H7 (cell line): ENCODE data around the gene SORCS1. TPM values are rescaled to one million over a fixed set of nuclear protein-coding genes. Genes with fewer than 3 reads are reported as not detected.

Experiments
- DNase-seq: peaks from one replicate; pipeline ENCODE4 v3.0.0; 2012
- H3K27me3 ChIP-seq: 2 replicates; pipeline ENCODE4 v1.6.0; 2011; ENCODE audit warnings: mild to moderate bottlenecking, low read length; ENCODE audit not compliant: control insufficient read depth, insufficient read depth
- H3K36me3 ChIP-seq: replicated peaks from 2 replicates; pipeline ENCODE4 v1.5.1; 2011; ENCODE audit warnings: low read length; ENCODE audit not compliant: control insufficient read depth, insufficient read depth
- H3K4me3 ChIP-seq: 2 replicates; pipeline ENCODE4 v1.5.1; 2011; ENCODE audit warnings: low read depth, mild to moderate bottlenecking, control low read depth, low read length, moderate library complexity; ENCODE audit not compliant: insufficient read depth
- total RNA-seq: library from RNA; depleted of rRNA; stranded (reverse); fragments of >200 nt; shearing (Covaris generic); gene quantifications from 2 replicates; pipeline ENCODE4 v1.2.3, GENCODE V29; 2014

The SORCS1 gene
- total RNA-seq, 1 experiment from 2014 or later: 1.3 TPM

GRCh38 chr10:107144490-107144889 lies 20.0 kb downstream of the SORCS1 start:
- no peak overlapping the region for H3K4me3 ChIP-seq
- DNase-seq: peak; percentile 26
- no peaks in the 10 kb centered on the region for H3K27me3 ChIP-seq
- no peaks in the 10 kb centered on the region for H3K36me3 ChIP-seq

GRCh38 chr10:107141524-107142061 lies 22.9 kb downstream of the SORCS1 start:
- H3K4me3 ChIP-seq: no peak overlapping the region
- DNase-seq: no peak
- H3K27me3 ChIP-seq: no peaks in the 10 kb centered on the region
- no peaks in the 10 kb centered on the region for H3K36me3 ChIP-seq

GRCh38 chr10:107139237-107139636 lies 25.3 kb downstream of the SORCS1 start:
- no peaks in the 10 kb centered on the region for H3K36me3 ChIP-seq
- no peak for DNase-seq
- H3K4me3 ChIP-seq: no peak overlapping the region
- H3K27me3 ChIP-seq: no peaks in the 10 kb centered on the region

- Histone ChIP-seq H3K36me3 (no peaks in the 10 kb centered on the region), H3K27me3 (no peaks in the 10 kb centered on the region), H3K4me3 (no peak overlapping the region)
- no peak for DNase-seq
These were observed 30.9 kb downstream of the SORCS1 start for GRCh38 chr10:107133656-107134055.

- DNase-seq: no peak
- Histone ChIP-seq H3K27me3 (no peaks in the 10 kb centered on the region), H3K4me3 (no peak overlapping the region), H3K36me3 (no peaks in the 10 kb centered on the region)
These were observed 35.5 kb downstream of the SORCS1 start for GRCh38 chr10:107129000-107129399.

GRCh38 chr10:107126512-107127065 lies 37.9 kb downstream of the SORCS1 start:
- Histone ChIP-seq H3K36me3 (no peaks in the 10 kb centered on the region), H3K4me3 (no peak overlapping the region), H3K27me3 (no peaks in the 10 kb centered on the region)
- no peak for DNase-seq

GRCh38 chr10:107122703-107123102 lies 41.8 kb downstream of the SORCS1 start:
- Histone ChIP-seq H3K36me3 (no peaks in the 10 kb centered on the region), H3K4me3 (no peak overlapping the region), H3K27me3 (no peaks in the 10 kb centered on the region)
- no peak for DNase-seq

- Histone ChIP-seq H3K36me3 (no peaks in the 10 kb centered on the region), H3K4me3 (no peak overlapping the region), H3K27me3 (no peaks in the 10 kb centered on the region)
- DNase-seq: no peak
These were observed 45.6 kb downstream of the SORCS1 start for GRCh38 chr10:107118866-107119265.

- Histone ChIP-seq H3K27me3 (no peaks in the 10 kb centered on the region), H3K4me3 (no peak overlapping the region), H3K36me3 (no peaks in the 10 kb centered on the region)
- DNase-seq: no peak
These were observed 60.4 kb downstream of the SORCS1 start for GRCh38 chr10:107104026-107104652.

- no peaks in the 10 kb centered on the region for H3K36me3 ChIP-seq
- no peak for DNase-seq
- H3K27me3 ChIP-seq: no peaks in the 10 kb centered on the region
- H3K4me3 ChIP-seq: no peak overlapping the region
These were observed 61.1 kb downstream of the SORCS1 start for GRCh38 chr10:107103174-107104025.

- Histone ChIP-seq H3K27me3 (no peaks in the 10 kb centered on the region), H3K4me3 (no peak overlapping the region), H3K36me3 (no peaks in the 10 kb centered on the region)
- no peak for DNase-seq
These were observed 66.2 kb downstream of the SORCS1 start for GRCh38 chr10:107098326-107098725.

- no peaks in the 10 kb centered on the region for H3K36me3 ChIP-seq
- H3K4me3 ChIP-seq: no peak overlapping the region
- DNase-seq: no peak
- no peaks in the 10 kb centered on the region for H3K27me3 ChIP-seq
These were observed 69.5 kb downstream of the SORCS1 start for GRCh38 chr10:107094824-107095522.

- H3K36me3 ChIP-seq: no peaks in the 10 kb centered on the region
- DNase-seq: no peak
- no peak overlapping the region for H3K4me3 ChIP-seq
- no peaks in the 10 kb centered on the region for H3K27me3 ChIP-seq
These were observed 72.2 kb downstream of the SORCS1 start for GRCh38 chr10:107092321-107092720.

GRCh38 chr10:107091126-107091525 lies 73.4 kb downstream of the SORCS1 start:
- no peak for DNase-seq
- no peak overlapping the region for H3K4me3 ChIP-seq

More at GRCh38 chr10:107091126-107091525, 73.4 kb downstream of the SORCS1 start:
- Histone ChIP-seq H3K27me3 (no peaks in the 10 kb centered on the region), H3K36me3 (no peaks in the 10 kb centered on the region)
